WTC11 (cell line): Measurements from ENCODE around the gene DBR1. TPM values are rescaled to one million over a fixed set of nuclear protein-coding genes. Genes with fewer than 3 reads are reported as not detected.

ENCODE experiments used
- ATAC-seq: fragments of 200-7000 bp; cut with Tn5 transposase; 2 replicates; pipeline ENCODE4 v1.10.0; 2021; ENCODE audit warnings: mild to moderate bottlenecking, moderate library complexity
- Bru-seq: library from RNA; stranded (reverse); fragments of 400-500 nt; gene quantifications from one replicate; lab custom pipeline; 2021; lab: Mats Ljungman, UMichigan
- CTCF ChIA-PET: fragments of 300-600 bp; sonication (Branson Sonifier 250); formaldehyde crosslinking; loops from one replicate; lab custom pipeline; 2021; ENCODE audit warnings: antibody characterized with exemption; lab: Charles Lee
- POLR2A ChIA-PET: fragments of 350-600 bp; sonication (Branson Sonifier 250); formaldehyde crosslinking; loops from one replicate; lab custom pipeline; 2021; ENCODE audit warnings: antibody characterized with exemption; lab: Charles Lee
- DNase-seq: peaks from one replicate; pipeline ENCODE4 v3.0.0; 2021; ENCODE audit warnings: low spot score
- H3K27ac Mint-ChIP-seq: 2 replicates; pipeline ENCODE4 v1.8.0; 2021; ENCODE audit warnings: mixed read lengths
- H3K27me3 Mint-ChIP-seq: 2 replicates; pipeline ENCODE4 v1.8.0; 2021; ENCODE audit warnings: low read depth, mild to moderate bottlenecking, moderate library complexity, mixed read lengths
- H3K36me3 Mint-ChIP-seq: 2 replicates; pipeline ENCODE4 v1.8.0; 2021; ENCODE audit warnings: mixed read lengths
- H3K4me1 Mint-ChIP-seq: 2 replicates; pipeline ENCODE4 v1.8.0; 2022; ENCODE audit warnings: mixed read lengths
- H3K4me3 Mint-ChIP-seq: 2 replicates; pipeline ENCODE4 v1.8.0; 2021; ENCODE audit warnings: mild to moderate bottlenecking, moderate library complexity, mixed read lengths
- H3K9me3 Mint-ChIP-seq: 2 replicates; pipeline ENCODE4 v1.8.0; 2021; ENCODE audit warnings: mixed read lengths
- CREM ChIP-seq: sonication (generic); formaldehyde crosslinking; IDR thresholded peaks from 2 replicates; pipeline ENCODE4 v1.8.1; 2022; ENCODE audit warnings: mild to moderate bottlenecking, missing genetic modification reagents, moderate library complexity
- E2F5 ChIP-seq: sonication (generic); formaldehyde crosslinking; IDR thresholded peaks from 2 replicates; pipeline ENCODE4 v1.8.1; 2022; ENCODE audit warnings: mild to moderate bottlenecking, moderate library complexity, missing genetic modification reagents
- ESRRA ChIP-seq: sonication (generic); formaldehyde crosslinking; IDR thresholded peaks from 2 replicates; pipeline ENCODE4 v1.8.1; 2022; ENCODE audit warnings: mild to moderate bottlenecking, missing genetic modification reagents, borderline replicate concordance
- ETV6 ChIP-seq: sonication (generic); formaldehyde crosslinking; IDR thresholded peaks from 2 replicates; pipeline ENCODE4 v1.8.1; 2022; ENCODE audit warnings: mild to moderate bottlenecking, missing genetic modification reagents
- FOXK1 ChIP-seq: sonication (generic); formaldehyde crosslinking; IDR thresholded peaks from 2 replicates; pipeline ENCODE4 v1.8.0; 2022; ENCODE audit warnings: mild to moderate bottlenecking, moderate library complexity, missing genetic modification reagents
- FOXP1 ChIP-seq: sonication (generic); formaldehyde crosslinking; IDR thresholded peaks from 2 replicates; pipeline ENCODE4 v1.8.0; 2022; ENCODE audit warnings: missing genetic modification reagents, mild to moderate bottlenecking, moderate library complexity, borderline replicate concordance
- GABPB1 ChIP-seq: sonication (generic); formaldehyde crosslinking; IDR thresholded peaks from 2 replicates; pipeline ENCODE4 v1.8.1; 2023; ENCODE audit warnings: mild to moderate bottlenecking, missing genetic modification reagents
- HMGXB4 ChIP-seq: sonication (generic); formaldehyde crosslinking; IDR thresholded peaks from 2 replicates; pipeline ENCODE4 v1.8.1; 2023; ENCODE audit warnings: mild to moderate bottlenecking, moderate library complexity, missing genetic modification reagents
- MXD4 ChIP-seq: fragments of 250-450 bp; sonication (Bioruptor Pico); IDR thresholded peaks from 2 replicates; pipeline ENCODE4 v1.8.0; 2021; ENCODE audit warnings: mild to moderate bottlenecking, moderate library complexity, borderline replicate concordance
- MYBL2 ChIP-seq: sonication (generic); formaldehyde crosslinking; IDR thresholded peaks from 2 replicates; pipeline ENCODE4 v1.8.1; 2023; ENCODE audit warnings: mild to moderate bottlenecking, moderate library complexity, missing genetic modification reagents
- NFE2L1 ChIP-seq: sonication (generic); formaldehyde crosslinking; IDR thresholded peaks from 2 replicates; pipeline ENCODE4 v1.8.1; 2023; ENCODE audit warnings: missing genetic modification reagents
- OVOL2 ChIP-seq: fragments of 250-450 bp; sonication (Bioruptor Pico); IDR thresholded peaks from 2 replicates; pipeline ENCODE4 v1.9.0; 2021; ENCODE audit warnings: mild to moderate bottlenecking, borderline replicate concordance
- SMAD3 ChIP-seq: sonication (generic); formaldehyde crosslinking; IDR thresholded peaks from 2 replicates; pipeline ENCODE4 v1.8.0; 2022; ENCODE audit warnings: missing genetic modification reagents, mild to moderate bottlenecking, borderline replicate concordance
- TP53 ChIP-seq: sonication (generic); formaldehyde crosslinking; IDR thresholded peaks from 2 replicates; pipeline ENCODE4 v1.8.1; 2023; ENCODE audit warnings: mild to moderate bottlenecking, missing genetic modification reagents
- ZNF138 ChIP-seq: sonication (generic); formaldehyde crosslinking; conservative IDR thresholded peaks from 2 replicates; pipeline ENCODE4 v1.8.1; 2022; ENCODE audit warnings: mild to moderate bottlenecking, moderate library complexity, missing genetic modification reagents
- ZNF396 ChIP-seq: fragments of 250-450 bp; sonication (Bioruptor Pico); IDR thresholded peaks from 2 replicates; pipeline ENCODE4 v1.8.0; 2021; ENCODE audit warnings: mild to moderate bottlenecking, moderate library complexity, borderline replicate concordance
- long read RNA-seq, 3 experiments: library from RNA in 1 of 3; library from capped mRNA in 1 of 3; library from polyadenylated mRNA in 1 of 3; unstranded in 2 of 3; stranded (forward) in 1 of 3; transcript quantifications; one replicate each; pipeline ENCODE4 v2.0.0, GENCODE V29; 2021
- total RNA-seq: library from RNA; stranded (reverse); gene quantifications from 3 replicates; pipeline ENCODE4 v1.2.3, GENCODE V29; 2021
- TF ChIP-seq, protein P1 (sequence below): fragments of 250-450 bp; sonication (Bioruptor Pico); IDR thresholded peaks from 2 replicates; pipeline ENCODE4 v1.9.0; 2021; ENCODE audit warnings: mild to moderate bottlenecking
- TF ChIP-seq, protein P2 (sequence below): sonication (generic); formaldehyde crosslinking; IDR thresholded peaks from 2 replicates; pipeline ENCODE4 v1.8.0; 2022; ENCODE audit warnings: mild to moderate bottlenecking, missing genetic modification reagents
- TF ChIP-seq, protein P3 (sequence below): sonication (generic); formaldehyde crosslinking; IDR thresholded peaks from 2 replicates; pipeline ENCODE4 v1.8.1; 2023; ENCODE audit warnings: mild to moderate bottlenecking, missing genetic modification reagents, moderate library complexity
- TF ChIP-seq, protein P4 (sequence below): sonication (generic); formaldehyde crosslinking; IDR thresholded peaks from 2 replicates; pipeline ENCODE4 v1.8.1; 2022; ENCODE audit warnings: missing genetic modification reagents, borderline replicate concordance
- TF ChIP-seq, protein P5 (sequence below): sonication (generic); formaldehyde crosslinking; IDR thresholded peaks from 2 replicates; pipeline ENCODE4 v1.8.0; 2022; ENCODE audit warnings: mild to moderate bottlenecking, missing genetic modification reagents
- TF ChIP-seq, protein P6 (sequence below): sonication (generic); formaldehyde crosslinking; IDR thresholded peaks from 2 replicates; pipeline ENCODE4 v1.8.0; 2023; ENCODE audit warnings: mild to moderate bottlenecking, missing genetic modification reagents

Gene DBR1
- total RNA-seq (18.8 to 20.6 TPM (median 19.3 TPM) in 3 replicates), Bru-seq, nascent RNA (percentile 87 among the genes with signal in this experiment)
- long read RNA-seq, experiment 1, transcript DBR1-201 (8 exons, 2,666 nt), result major isoform, 46 of 55 reads
- long read RNA-seq, experiment 1, partial matches to known transcripts, result 3 of 55 reads
- long read RNA-seq, experiment 1, other reads (novel, unspliced or antisense), result 6 of 55 reads
- long read RNA-seq, experiment 2, transcript DBR1-201 (8 exons, 2,666 nt), result major isoform, 8 of 17 reads
- long read RNA-seq, experiment 2, partial matches to known transcripts, result 1 of 17 reads
- long read RNA-seq, experiment 2, other reads (novel, unspliced or antisense), result 7 of 17 reads
- long read RNA-seq, experiment 3, transcript DBR1-201 (8 exons, 2,666 nt), result major isoform, 19 of 25 reads
- long read RNA-seq, experiment 3, partial matches to known transcripts, result 2 of 25 reads
- long read RNA-seq, experiment 3, other reads (novel, unspliced or antisense), result 3 of 25 reads

DNA sequence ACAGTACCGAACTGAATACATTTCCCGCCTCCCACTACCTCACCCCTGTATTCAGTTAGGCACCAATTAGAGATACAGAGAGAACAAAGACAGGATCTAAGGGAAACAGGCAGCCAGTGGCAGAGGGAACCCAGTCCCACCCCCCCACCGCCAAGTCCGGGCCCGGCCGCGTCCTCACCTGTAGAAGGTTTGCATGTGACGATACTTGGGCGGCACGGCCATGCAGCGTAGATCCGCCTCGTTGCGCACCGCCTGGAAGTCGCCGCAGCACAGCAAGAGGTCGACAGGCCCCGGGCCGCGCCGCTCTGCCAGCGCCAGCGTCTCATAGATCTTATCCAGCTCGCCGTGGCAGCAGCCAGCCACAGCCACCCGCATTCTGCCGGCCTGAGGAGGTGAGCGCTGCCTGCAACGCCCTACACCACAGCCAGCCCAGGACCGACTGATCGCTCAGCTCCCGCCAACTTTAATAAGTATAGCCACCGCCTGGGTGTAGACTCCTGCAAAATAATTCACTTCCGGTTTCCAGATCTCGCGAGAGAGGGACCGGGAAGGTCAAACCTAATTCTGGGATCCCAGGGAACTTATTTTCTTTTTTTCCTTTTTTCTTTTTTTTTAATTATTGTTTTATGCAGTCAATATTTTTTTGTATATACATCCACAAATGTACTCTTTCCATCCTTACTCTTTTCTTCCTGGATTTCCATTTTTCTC lies at the start of gene DBR1:
Gene DBR1, minus strand, starts transcription at position 501 of the 711 bp plus-strand sequence. Its CDS starts 126 bp downstream, at position 375.
- H3K27ac Mint-ChIP-seq, result peak within 1 kb of the TSS; percentile 96
- H3K4me3 Mint-ChIP-seq, result peak within 1 kb of the TSS; percentile 91
- POLR2A ChIA-PET, result interaction anchor here (0.7 to 2.0 kb wide), 3 partner anchors 9 to 177 kb away, joined by 3 to 6 read pairs (median 3); partner anchors contain the start of gene ARMC8
- DNase-seq (peak; percentile 66), ATAC-seq (peak; percentile 93)
- H3K4me1 Mint-ChIP-seq, result peaks cover 11% of the 10 kb centered on the region
- H3K9me3 Mint-ChIP-seq, result no peaks in the 10 kb centered on the region
- H3K27me3 Mint-ChIP-seq, result peaks cover 14% of the 10 kb centered on the region
- CTCF ChIA-PET, result interaction anchor here (0.6 to 1.8 kb wide), 8 partner anchors 14 to 243 kb away, joined by 3 to 9 read pairs (median 4); partner anchors contain the start of gene DZIP1L
- H3K36me3 Mint-ChIP-seq, result peaks cover 21% of the 10 kb centered on the region
- 0 out of 2 replicates have a peak, but pooled peaks have one; percentile 7 for TF ChIP-seq FOXK1
- TF ChIP-seq GABPB1 (CRISPR knock-in tag), result peak; percentile 48; the same call in 1 of the 2 replicates
- TF ChIP-seq, protein P1, sequence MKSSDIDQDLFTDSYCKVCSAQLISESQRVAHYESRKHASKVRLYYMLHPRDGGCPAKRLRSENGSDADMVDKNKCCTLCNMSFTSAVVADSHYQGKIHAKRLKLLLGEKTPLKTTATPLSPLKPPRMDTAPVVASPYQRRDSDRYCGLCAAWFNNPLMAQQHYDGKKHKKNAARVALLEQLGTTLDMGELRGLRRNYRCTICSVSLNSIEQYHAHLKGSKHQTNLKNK (CRISPR knock-in tag), result no peak
- peak; percentile 68; the same call in 1 of the 2 replicates for TF ChIP-seq FOXP1 (CRISPR knock-in tag)
- TF ChIP-seq, protein P2, sequence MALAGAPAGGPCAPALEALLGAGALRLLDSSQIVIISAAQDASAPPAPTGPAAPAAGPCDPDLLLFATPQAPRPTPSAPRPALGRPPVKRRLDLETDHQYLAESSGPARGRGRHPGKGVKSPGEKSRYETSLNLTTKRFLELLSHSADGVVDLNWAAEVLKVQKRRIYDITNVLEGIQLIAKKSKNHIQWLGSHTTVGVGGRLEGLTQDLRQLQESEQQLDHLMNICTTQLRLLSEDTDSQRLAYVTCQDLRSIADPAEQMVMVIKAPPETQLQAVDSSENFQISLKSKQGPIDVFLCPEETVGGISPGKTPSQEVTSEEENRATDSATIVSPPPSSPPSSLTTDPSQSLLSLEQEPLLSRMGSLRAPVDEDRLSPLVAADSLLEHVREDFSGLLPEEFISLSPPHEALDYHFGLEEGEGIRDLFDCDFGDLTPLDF (CRISPR knock-in tag), result peak; percentile 81; the same call in 1 of the 2 replicates
- TF ChIP-seq, protein P3, sequence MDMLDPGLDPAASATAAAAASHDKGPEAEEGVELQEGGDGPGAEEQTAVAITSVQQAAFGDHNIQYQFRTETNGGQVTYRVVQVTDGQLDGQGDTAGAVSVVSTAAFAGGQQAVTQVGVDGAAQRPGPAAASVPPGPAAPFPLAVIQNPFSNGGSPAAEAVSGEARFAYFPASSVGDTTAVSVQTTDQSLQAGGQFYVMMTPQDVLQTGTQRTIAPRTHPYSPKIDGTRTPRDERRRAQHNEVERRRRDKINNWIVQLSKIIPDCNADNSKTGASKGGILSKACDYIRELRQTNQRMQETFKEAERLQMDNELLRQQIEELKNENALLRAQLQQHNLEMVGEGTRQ, result no peak
- peak; percentile 58; the same call in 1 of the 2 replicates for TF ChIP-seq HMGXB4 (CRISPR knock-in tag)
- TF ChIP-seq, protein P4, sequence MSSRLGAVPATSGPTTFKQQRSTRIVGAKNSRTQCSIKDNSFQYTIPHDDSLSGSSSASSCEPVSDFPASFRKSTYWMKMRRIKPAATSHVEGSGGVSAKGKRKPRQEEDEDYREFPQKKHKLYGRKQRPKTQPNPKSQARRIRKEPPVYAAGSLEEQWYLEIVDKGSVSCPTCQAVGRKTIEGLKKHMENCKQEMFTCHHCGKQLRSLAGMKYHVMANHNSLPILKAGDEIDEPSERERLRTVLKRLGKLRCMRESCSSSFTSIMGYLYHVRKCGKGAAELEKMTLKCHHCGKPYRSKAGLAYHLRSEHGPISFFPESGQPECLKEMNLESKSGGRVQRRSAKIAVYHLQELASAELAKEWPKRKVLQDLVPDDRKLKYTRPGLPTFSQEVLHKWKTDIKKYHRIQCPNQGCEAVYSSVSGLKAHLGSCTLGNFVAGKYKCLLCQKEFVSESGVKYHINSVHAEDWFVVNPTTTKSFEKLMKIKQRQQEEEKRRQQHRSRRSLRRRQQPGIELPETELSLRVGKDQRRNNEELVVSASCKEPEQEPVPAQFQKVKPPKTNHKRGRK (CRISPR knock-in tag), result 0 out of 2 replicates have a peak, but pooled peaks have one; percentile 31
- TF ChIP-seq MXD4, result no peak
- TF ChIP-seq E2F5, result peak; percentile 69; the same call in 1 of the 2 replicates
- TF ChIP-seq ZNF138 (CRISPR knock-in tag), result 0 out of 2 replicates have a peak, but pooled peaks have one; percentile 36
- TF ChIP-seq, protein P5, sequence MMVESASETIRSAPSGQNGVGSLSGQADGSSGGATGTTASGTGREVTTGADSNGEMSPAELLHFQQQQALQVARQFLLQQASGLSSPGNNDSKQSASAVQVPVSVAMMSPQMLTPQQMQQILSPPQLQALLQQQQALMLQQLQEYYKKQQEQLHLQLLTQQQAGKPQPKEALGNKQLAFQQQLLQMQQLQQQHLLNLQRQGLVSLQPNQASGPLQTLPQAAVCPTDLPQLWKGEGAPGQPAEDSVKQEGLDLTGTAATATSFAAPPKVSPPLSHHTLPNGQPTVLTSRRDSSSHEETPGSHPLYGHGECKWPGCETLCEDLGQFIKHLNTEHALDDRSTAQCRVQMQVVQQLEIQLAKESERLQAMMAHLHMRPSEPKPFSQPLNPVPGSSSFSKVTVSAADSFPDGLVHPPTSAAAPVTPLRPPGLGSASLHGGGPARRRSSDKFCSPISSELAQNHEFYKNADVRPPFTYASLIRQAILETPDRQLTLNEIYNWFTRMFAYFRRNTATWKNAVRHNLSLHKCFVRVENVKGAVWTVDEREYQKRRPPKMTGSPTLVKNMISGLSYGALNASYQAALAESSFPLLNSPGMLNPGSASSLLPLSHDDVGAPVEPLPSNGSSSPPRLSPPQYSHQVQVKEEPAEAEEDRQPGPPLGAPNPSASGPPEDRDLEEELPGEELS, result 0 out of 2 replicates have a peak, but pooled peaks have one; percentile 17
- TF ChIP-seq MYBL2, result peak; percentile 42; the same call in 1 of the 2 replicates
- TF ChIP-seq TP53 (CRISPR knock-in tag), result no peak
- 0 out of 2 replicates have a peak, but pooled peaks have one; percentile 36 for TF ChIP-seq SMAD3 (CRISPR knock-in tag)
- TF ChIP-seq, protein P6, sequence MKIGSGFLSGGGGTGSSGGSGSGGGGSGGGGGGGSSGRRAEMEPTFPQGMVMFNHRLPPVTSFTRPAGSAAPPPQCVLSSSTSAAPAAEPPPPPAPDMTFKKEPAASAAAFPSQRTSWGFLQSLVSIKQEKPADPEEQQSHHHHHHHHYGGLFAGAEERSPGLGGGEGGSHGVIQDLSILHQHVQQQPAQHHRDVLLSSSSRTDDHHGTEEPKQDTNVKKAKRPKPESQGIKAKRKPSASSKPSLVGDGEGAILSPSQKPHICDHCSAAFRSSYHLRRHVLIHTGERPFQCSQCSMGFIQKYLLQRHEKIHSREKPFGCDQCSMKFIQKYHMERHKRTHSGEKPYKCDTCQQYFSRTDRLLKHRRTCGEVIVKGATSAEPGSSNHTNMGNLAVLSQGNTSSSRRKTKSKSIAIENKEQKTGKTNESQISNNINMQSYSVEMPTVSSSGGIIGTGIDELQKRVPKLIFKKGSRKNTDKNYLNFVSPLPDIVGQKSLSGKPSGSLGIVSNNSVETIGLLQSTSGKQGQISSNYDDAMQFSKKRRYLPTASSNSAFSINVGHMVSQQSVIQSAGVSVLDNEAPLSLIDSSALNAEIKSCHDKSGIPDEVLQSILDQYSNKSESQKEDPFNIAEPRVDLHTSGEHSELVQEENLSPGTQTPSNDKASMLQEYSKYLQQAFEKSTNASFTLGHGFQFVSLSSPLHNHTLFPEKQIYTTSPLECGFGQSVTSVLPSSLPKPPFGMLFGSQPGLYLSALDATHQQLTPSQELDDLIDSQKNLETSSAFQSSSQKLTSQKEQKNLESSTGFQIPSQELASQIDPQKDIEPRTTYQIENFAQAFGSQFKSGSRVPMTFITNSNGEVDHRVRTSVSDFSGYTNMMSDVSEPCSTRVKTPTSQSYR, result 0 out of 2 replicates have a peak, but pooled peaks have one; percentile 64
- TF ChIP-seq ZNF396 (CRISPR knock-in tag), result no peak
- TF ChIP-seq OVOL2 (CRISPR knock-in tag), result no peak
- 0 out of 2 replicates have a peak, but pooled peaks have one; percentile 29 for TF ChIP-seq CREM (CRISPR knock-in tag)
- TF ChIP-seq ETV6, result 0 out of 2 replicates have a peak, but pooled peaks have one; percentile 38
- no peak for TF ChIP-seq ESRRA (CRISPR knock-in tag)
- TF ChIP-seq NFE2L1, result no peak
